Measurements from ENCODE around the gene RAPGEF6.

- TF ChIP-seq POLR2A (IDR thresholded peaks at IDR 0.05) (no peak), CTCF (IDR thresholded peaks at IDR 0.05) (no peak), EP300 (IDR thresholded peaks at IDR 0.05) (no peak)
Measured at GRCh38 chr5:131564229-131564652, 70.8 kb downstream of the RAPGEF6 start.
